Prostate gland (tissue), 2 donors: ENCODE results near the gene CTDNEP1. TPM values are rescaled to one million over a fixed set of nuclear protein-coding genes. Genes with fewer than 3 reads are reported as not detected.

Experiments used
- DNase-seq: peaks from one replicate; pipeline ENCODE4 v3.0.0-alpha.2; 2019; ENCODE audit warnings: low spot score
- H3K27ac ChIP-seq, 2 donors: fragments of 200-600 bp; sonication (generic); 2 replicates each; pipeline ENCODE4 v1.5.1; 2017 to 2019
- H3K27me3 ChIP-seq: fragments of 200-600 bp; sonication (generic); replicated peaks from 2 replicates; pipeline ENCODE4 v1.5.1; 2019; ENCODE audit not compliant: insufficient read depth
- H3K36me3 ChIP-seq, 2 donors: fragments of 200-600 bp; sonication (generic); 1 replicate in 1 of 2; 2 replicates in 1 of 2; pipeline versions ENCODE4 v1.5.1 to v1.8.1; 2017 to 2019
- H3K4me1 ChIP-seq: fragments of 200-600 bp; sonication (generic); replicated peaks from 2 replicates; pipeline ENCODE4 v1.5.1; 2019
- H3K4me3 ChIP-seq, 2 donors: fragments of 200-600 bp; sonication (generic); 2 replicates each; pipeline ENCODE4 v1.5.1; 2017 to 2019
- H3K9me3 ChIP-seq: fragments of 200-600 bp; sonication (generic); 2 replicates; pipeline ENCODE4 v1.5.1; 2017
- POLR2A ChIP-seq: fragments of 450-650 bp; IDR thresholded peaks from one replicate; pipeline ENCODE4 v1.6.1; 2016; ENCODE audit warnings: antibody characterized with exemption, mild to moderate bottlenecking
- POLR2AphosphoS5 ChIP-seq: sonication (generic); formaldehyde crosslinking; IDR thresholded peaks from one replicate; pipeline ENCODE4 v1.6.1; 2017; ENCODE audit warnings: antibody characterized with exemption
- WGBS: methylation state at CpG from one replicate; pipeline ENCODE4 v1.1.5; 2018; 5-methylcytosine and 5-hydroxymethylcytosine counted together
- intact Hi-C: fragments of 100-400 bp; cut with DNase I; formaldehyde crosslinking; loops from one replicate; pipeline ENCODE4 v1.14.2; 2022
- total RNA-seq, 2 donors: library from RNA; depleted of rRNA; stranded (reverse); fragments of >200 nt; gene quantifications; one replicate each; pipeline ENCODE4 v1.1.0, GENCODE V29; 2016
- TF ChIP-seq, protein P1 (sequence below), 4 experiments: fragments of 200-600 bp in 2 of 4; fragments of 450-650 bp in 2 of 4; sonication (generic) in 2 of 4; IDR thresholded peaks; 1 replicate in 3 of 4; 2 replicates in 1 of 4; pipeline ENCODE4 v1.5.1; 2016 to 2019; ENCODE audit warnings: antibody characterized with exemption in 4 of 4, mild to moderate bottlenecking in 2 of 4, moderate library complexity in 2 of 4

The CTDNEP1 gene
- total RNA-seq, 2 donors from 2014 or later = 61.2 to 107 TPM

DNA sequence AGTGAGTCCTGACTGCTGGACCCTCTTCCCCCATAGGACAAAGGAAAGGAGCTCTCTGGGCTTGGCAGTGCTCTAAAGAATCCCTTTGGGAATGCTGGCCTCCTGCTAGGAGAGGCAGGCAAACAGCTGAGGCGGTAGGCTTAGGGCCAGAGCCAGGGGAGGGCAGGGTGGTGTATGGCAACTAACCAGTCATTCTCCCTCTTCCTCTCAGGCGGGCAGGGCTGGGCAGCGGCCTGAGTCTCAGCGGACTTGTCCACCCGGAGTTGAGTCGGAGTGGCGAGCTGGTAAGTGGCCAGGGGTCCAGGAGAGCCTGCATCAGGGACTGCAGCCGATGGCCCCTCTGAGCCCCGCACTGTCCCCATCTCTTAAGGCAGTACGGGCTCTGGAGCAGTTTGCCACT, 27.4 kb downstream of the CTDNEP1 start:
- H3K4me1 ChIP-seq = peaks cover 18% of the 10 kb centered on the region
- DNase-seq = no peak
- no peak overlapping the region for H3K4me3 ChIP-seq
- intact Hi-C loops = no loop called here
- H3K27me3 ChIP-seq = no peaks in the 10 kb centered on the region
- 77% methylated on average over 10 of the region's 10 CpGs for WGBS
- peaks cover 2 to 25% of the 10 kb centered on the region in 2 donors for H3K36me3 ChIP-seq
- no peaks in the 10 kb centered on the region for H3K9me3 ChIP-seq
- TF ChIP-seq, protein P1, sequence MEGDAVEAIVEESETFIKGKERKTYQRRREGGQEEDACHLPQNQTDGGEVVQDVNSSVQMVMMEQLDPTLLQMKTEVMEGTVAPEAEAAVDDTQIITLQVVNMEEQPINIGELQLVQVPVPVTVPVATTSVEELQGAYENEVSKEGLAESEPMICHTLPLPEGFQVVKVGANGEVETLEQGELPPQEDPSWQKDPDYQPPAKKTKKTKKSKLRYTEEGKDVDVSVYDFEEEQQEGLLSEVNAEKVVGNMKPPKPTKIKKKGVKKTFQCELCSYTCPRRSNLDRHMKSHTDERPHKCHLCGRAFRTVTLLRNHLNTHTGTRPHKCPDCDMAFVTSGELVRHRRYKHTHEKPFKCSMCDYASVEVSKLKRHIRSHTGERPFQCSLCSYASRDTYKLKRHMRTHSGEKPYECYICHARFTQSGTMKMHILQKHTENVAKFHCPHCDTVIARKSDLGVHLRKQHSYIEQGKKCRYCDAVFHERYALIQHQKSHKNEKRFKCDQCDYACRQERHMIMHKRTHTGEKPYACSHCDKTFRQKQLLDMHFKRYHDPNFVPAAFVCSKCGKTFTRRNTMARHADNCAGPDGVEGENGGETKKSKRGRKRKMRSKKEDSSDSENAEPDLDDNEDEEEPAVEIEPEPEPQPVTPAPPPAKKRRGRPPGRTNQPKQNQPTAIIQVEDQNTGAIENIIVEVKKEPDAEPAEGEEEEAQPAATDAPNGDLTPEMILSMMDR (IDR thresholded peaks at IDR 0.05) = no peak
- TF ChIP-seq POLR2A = no peak
- TF ChIP-seq POLR2AphosphoS5 = no peak
- H3K27ac ChIP-seq = peak overlapping the region in 1 of 2 donors; percentile 99

DNA sequence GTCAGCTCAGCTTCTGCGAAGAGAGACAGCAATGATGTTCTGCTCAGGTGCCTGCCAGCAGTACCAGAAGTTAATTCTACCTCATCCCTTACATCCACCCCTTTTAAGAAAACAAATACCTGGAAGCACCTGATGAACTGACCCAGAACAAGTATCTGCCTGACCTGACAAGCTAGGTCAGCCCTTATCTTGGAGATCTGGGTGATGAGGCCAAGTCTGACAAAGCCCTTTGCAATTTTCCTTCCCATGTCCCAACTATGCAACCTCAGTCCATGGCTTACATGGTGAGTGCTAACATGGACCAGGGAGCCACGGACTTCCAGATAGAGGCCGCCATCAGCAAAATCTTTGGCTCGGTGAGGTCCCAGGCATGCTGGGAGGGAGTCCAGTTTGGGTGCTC, 28.2 kb downstream of the CTDNEP1 start:
- Histone ChIP-seq H3K27me3 (no peaks in the 10 kb centered on the region), H3K4me3 (no peak overlapping the region), H3K27ac (peak overlapping the region in 1 of 2 donors; percentile 99), H3K36me3 (peaks cover 2 to 21% of the 10 kb centered on the region in 2 donors), H3K9me3 (no peaks in the 10 kb centered on the region), H3K4me1 (peaks cover 15% of the 10 kb centered on the region)
- no peak for DNase-seq
- 69% methylated on average over 4 of the region's 4 CpGs for WGBS
- no peak for TF ChIP-seq POLR2AphosphoS5
- TF ChIP-seq POLR2A = no peak
- TF ChIP-seq, protein P1 (IDR thresholded peaks at IDR 0.05) = no peak
- intact Hi-C loops = no loop called here

DNA sequence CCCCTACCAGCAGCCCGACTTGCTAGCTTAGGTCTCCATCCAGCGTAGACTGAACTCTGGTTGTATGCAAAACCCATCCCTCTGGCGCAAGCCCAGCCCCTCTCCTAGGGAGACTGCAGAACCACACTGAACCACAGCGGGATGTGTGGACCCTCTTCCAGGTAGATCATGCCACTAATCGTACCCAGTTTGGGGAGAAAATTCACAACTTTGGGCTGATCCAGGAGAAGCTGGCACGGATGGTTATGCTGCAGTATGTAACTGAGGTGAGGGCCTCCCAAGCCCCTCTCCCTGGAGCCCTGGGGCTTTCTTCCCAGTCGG, 28.6 kb downstream of the CTDNEP1 start:
- TF ChIP-seq, protein P1 (IDR thresholded peaks at IDR 0.05) = no peak
- no peak for TF ChIP-seq POLR2A
- TF ChIP-seq POLR2AphosphoS5 = no peak
- peak overlapping the region in 1 of 2 donors; percentile 99 for H3K27ac ChIP-seq
- WGBS = 67% methylated on average over 7 of the region's 7 CpGs
- intact Hi-C loops = no loop called here
- peaks cover 19% of the 10 kb centered on the region for H3K4me1 ChIP-seq
- no peaks in the 10 kb centered on the region for H3K27me3 ChIP-seq
- no peaks in the 10 kb centered on the region for H3K9me3 ChIP-seq
- DNase-seq = no peak
- no peak overlapping the region for H3K4me3 ChIP-seq
- peaks cover 2 to 20% of the 10 kb centered on the region in 2 donors for H3K36me3 ChIP-seq

DNA sequence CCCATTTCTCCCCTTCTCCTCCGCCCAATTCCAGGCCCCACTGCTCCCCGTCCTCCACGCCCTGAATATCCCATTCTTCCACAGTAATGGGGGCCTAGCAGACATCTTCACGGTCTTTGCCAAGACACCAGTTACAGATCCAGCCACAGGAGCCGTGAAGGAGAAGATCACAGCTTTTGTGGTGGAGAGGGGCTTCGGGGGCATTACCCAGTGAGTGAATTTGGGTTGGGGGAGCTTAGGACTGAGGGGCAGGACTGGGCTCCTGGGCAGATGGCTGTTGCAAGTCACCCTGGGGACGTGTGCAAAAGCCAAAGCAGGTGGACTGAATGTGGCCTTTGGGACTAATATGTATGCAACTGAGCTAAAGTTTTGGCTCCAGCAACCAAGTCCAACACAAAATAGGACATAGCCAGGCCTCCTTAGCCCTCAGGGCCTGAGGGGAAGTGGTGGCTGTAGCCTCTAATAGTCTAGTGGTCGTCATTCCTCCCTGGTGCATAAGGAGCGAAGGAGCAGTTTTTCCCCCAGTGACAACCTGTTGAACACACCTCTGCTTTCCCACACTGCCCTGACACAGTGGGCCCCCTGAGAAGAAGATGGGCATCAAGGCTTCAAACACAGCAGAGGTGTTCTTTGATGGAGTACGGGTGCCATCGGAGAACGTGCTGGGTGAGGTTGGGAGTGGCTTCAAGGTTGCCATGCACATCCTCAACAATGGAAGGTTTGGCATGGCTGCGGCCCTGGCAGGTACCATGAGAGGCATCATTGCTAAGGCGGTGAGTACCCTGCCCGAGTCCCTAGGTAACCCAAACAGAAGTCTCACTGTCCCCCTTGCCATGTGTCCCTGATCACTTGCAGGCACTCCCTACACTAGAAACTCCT, 29.2 kb downstream of the CTDNEP1 start:
- WGBS = 77% methylated on average over 15 of the region's 15 CpGs
- H3K27me3 ChIP-seq = no peaks in the 10 kb centered on the region
- peak overlapping the region; percentile 97 to 99 for H3K27ac ChIP-seq
- H3K9me3 ChIP-seq = no peaks in the 10 kb centered on the region
- no peak for DNase-seq
- intact Hi-C loops = no loop called here
- peaks cover 2 to 20% of the 10 kb centered on the region in 2 donors for H3K36me3 ChIP-seq
- peaks cover 18% of the 10 kb centered on the region for H3K4me1 ChIP-seq
- TF ChIP-seq POLR2AphosphoS5 (no peak), POLR2A (no peak)
- TF ChIP-seq, protein P1 (IDR thresholded peaks at IDR 0.05) = no peak
- H3K4me3 ChIP-seq = no peak overlapping the region
